H1 (cell line): ENCODE results near the gene ATP8B3. TPM values are rescaled to one million over a fixed set of nuclear protein-coding genes. Genes with fewer than 3 reads are reported as not detected.

Source experiments
- CTCF ChIA-PET: fragments of 300-600 bp; sonication (Branson Sonifier 250); formaldehyde crosslinking; loops from one replicate; lab custom pipeline; 2021; ENCODE audit not compliant: partially characterized antibody; lab: Charles Lee
- POLR2A ChIA-PET: fragments of 300-600 bp; sonication (Branson Sonifier 250); formaldehyde crosslinking; loops from one replicate; lab custom pipeline; 2021; ENCODE audit warnings: inconsistent platforms; ENCODE audit not compliant: partially characterized antibody; lab: Charles Lee
- DNase-seq, 2 experiments: peaks; one replicate each; pipeline versions ENCODE4 v3.0.0 to v3.0.0-alpha.2; 2010 to 2022; ENCODE audit warnings: low spot score in 2 of 2, low read depth in 1 of 2, mixed read lengths in 1 of 2
- FAIRE-seq: peaks from 2 replicates; lab custom pipeline; 2011; peaks lifted over from hg19 to GRCh38; lab: Jason Lieb, UNC
- H2AFZ ChIP-seq: 2 replicates; pipeline ENCODE4 v1.8.1; 2012; ENCODE audit warnings: low read length, inconsistent platforms
- H2AK5ac ChIP-seq: 2 replicates; pipeline ENCODE4 v1.6.1; 2013; ENCODE audit warnings: low read depth, low read length
- H2BK120ac ChIP-seq: replicated peaks from 2 replicates; pipeline ENCODE3; 2013; ENCODE audit warnings: low read depth, low read length, inconsistent platforms
- H2BK12ac ChIP-seq: 2 replicates; pipeline ENCODE4 v1.6.1; 2013; ENCODE audit warnings: low read depth, low read length
- H2BK15ac ChIP-seq: 2 replicates; pipeline ENCODE4 v1.6.1; 2013; ENCODE audit warnings: low read length
- H2BK20ac ChIP-seq: 2 replicates; pipeline ENCODE4 v1.6.1; 2013; ENCODE audit warnings: low read length
- H2BK5ac ChIP-seq: 2 replicates; pipeline ENCODE4 v1.6.1; 2013; ENCODE audit warnings: low read depth, low read length
- H3K14ac ChIP-seq: 2 replicates; pipeline ENCODE4 v1.6.1; 2013; ENCODE audit warnings: inconsistent platforms; ENCODE audit not compliant: insufficient read length
- H3K18ac ChIP-seq: 2 replicates; pipeline ENCODE4 v1.6.1; 2013; ENCODE audit warnings: low read length; ENCODE audit errors: extremely low read depth
- H3K23ac ChIP-seq: 2 replicates; pipeline ENCODE4 v1.6.1; 2013; ENCODE audit warnings: inconsistent platforms; ENCODE audit not compliant: insufficient read length
- H3K23me2 ChIP-seq: 2 replicates; pipeline ENCODE4 v1.6.1; 2013; ENCODE audit warnings: low read depth, low read length
- H3K27ac ChIP-seq: 2 replicates; pipeline ENCODE4 v1.6.1; 2011; ENCODE audit warnings: low read depth, low read length, inconsistent platforms
- H3K27me3 ChIP-seq, 4 experiments: replicated peaks in 1 of 4; 1 replicate in 1 of 4; 2 replicates in 3 of 4; pipeline versions ENCODE4 v1.6.1 to v1.8.1; 2011 to 2013; ENCODE audit warnings: low read length in 3 of 4, mild to moderate bottlenecking in 3 of 4, inconsistent platforms in 2 of 4, mixed read lengths in 2 of 4, moderate library complexity in 1 of 4; ENCODE audit not compliant: control insufficient read depth in 3 of 4, insufficient read depth in 3 of 4; ENCODE audit errors: extremely low read depth in 1 of 4
- H3K36me3 ChIP-seq, 4 experiments: 2 replicates each; pipeline versions ENCODE4 v1.6.1 to v1.8.1; 2011 to 2013; ENCODE audit warnings: mild to moderate bottlenecking in 4 of 4, low read length in 3 of 4, moderate library complexity in 2 of 4, control low read depth in 1 of 4, inconsistent platforms in 1 of 4; ENCODE audit not compliant: insufficient read depth in 4 of 4, control insufficient read depth in 2 of 4
- H3K4ac ChIP-seq: replicated peaks from 2 replicates; pipeline ENCODE3; 2013; ENCODE audit warnings: low read length, low read depth, mixed read lengths, inconsistent platforms; ENCODE audit not compliant: insufficient read length
- H3K4me1 ChIP-seq, 4 experiments: replicated peaks in 1 of 4; 1 replicate in 1 of 4; 2 replicates in 3 of 4; pipeline versions ENCODE4 v1.6.1 to v1.8.1; 2011 to 2013; ENCODE audit warnings: low read length in 3 of 4, inconsistent platforms in 2 of 4, mixed read lengths in 1 of 4; ENCODE audit not compliant: insufficient read depth in 4 of 4, control insufficient read depth in 3 of 4
- H3K4me2 ChIP-seq, 2 experiments: 2 replicates each; pipeline versions ENCODE4 v1.6.1 to v1.8.1; 2011 to 2013; ENCODE audit warnings: low read depth in 2 of 2, low read length in 2 of 2, control low read depth in 1 of 2, inconsistent platforms in 1 of 2, mild to moderate bottlenecking in 1 of 2; ENCODE audit not compliant: insufficient read depth in 1 of 2
- H3K4me3 ChIP-seq, 4 experiments: fragments of 200-600, 300-600 bp in 1 of 4; sonication (generic), shearing (Covaris generic), sonication (Bioruptor Twin) in 1 of 4; 2 replicates each; pipeline versions ENCODE4 v1.5.1 to v1.8.1; 2011 to 2016; ENCODE audit warnings: low read length in 4 of 4, low read depth in 3 of 4, control low read depth in 2 of 4, inconsistent platforms in 2 of 4, mild to moderate bottlenecking in 2 of 4, mixed read lengths in 1 of 4, moderate library complexity in 1 of 4; ENCODE audit not compliant: insufficient read depth in 2 of 4; ENCODE audit errors: extremely low read depth in 1 of 4
- H3K56ac ChIP-seq: replicated peaks from 2 replicates; pipeline ENCODE3; 2013; ENCODE audit warnings: low read depth, mild to moderate bottlenecking, mixed read lengths, low read length, inconsistent platforms; ENCODE audit not compliant: insufficient read length
- H3K79me1 ChIP-seq: 2 replicates; pipeline ENCODE4 v1.6.1; 2013; ENCODE audit warnings: low read depth, low read length, control low read depth
- H3K79me2 ChIP-seq, 2 experiments: 2 replicates each; pipeline versions ENCODE4 v1.6.1 to v1.8.1; 2012 to 2013; ENCODE audit warnings: low read length in 2 of 2, mild to moderate bottlenecking in 2 of 2, inconsistent platforms in 1 of 2; ENCODE audit not compliant: insufficient read depth in 2 of 2, control insufficient read depth in 1 of 2
- H3K9ac ChIP-seq, 4 experiments: replicated peaks in 1 of 4; 1 replicate in 1 of 4; 2 replicates in 3 of 4; pipeline versions ENCODE4 v1.6.1 to v1.8.1; 2011 to 2013; ENCODE audit warnings: low read depth in 3 of 4, low read length in 3 of 4, control low read depth in 2 of 4, mild to moderate bottlenecking in 2 of 4, moderate library complexity in 2 of 4, inconsistent platforms in 1 of 4; ENCODE audit errors: extremely low read depth in 1 of 4
- H3K9me3 ChIP-seq, 2 experiments: 2 replicates each; pipeline versions ENCODE4 v1.6.1 to v1.8.1; 2012 to 2013; ENCODE audit warnings: mild to moderate bottlenecking in 2 of 2, moderate library complexity in 2 of 2, control low read depth in 1 of 2, inconsistent platforms in 1 of 2, low read depth in 1 of 2, low read length in 1 of 2, mixed read lengths in 1 of 2; ENCODE audit not compliant: insufficient read depth in 2 of 2
- H4K20me1 ChIP-seq, 2 experiments: replicated peaks in 1 of 2; 2 replicates each; pipeline versions ENCODE3 to v1.8.1; 2011 to 2013; ENCODE audit warnings: inconsistent platforms in 2 of 2, low read length in 2 of 2, mild to moderate bottlenecking in 1 of 2; ENCODE audit not compliant: insufficient read depth in 2 of 2, control insufficient read depth in 1 of 2
- H4K5ac ChIP-seq: 2 replicates; pipeline ENCODE4 v1.6.1; 2013; ENCODE audit warnings: low read length, low read depth, mixed read lengths, inconsistent platforms; ENCODE audit not compliant: insufficient read length
- H4K8ac ChIP-seq: 2 replicates; pipeline ENCODE4 v1.8.0; 2013; ENCODE audit warnings: mild to moderate bottlenecking, moderate library complexity, low read length, inconsistent platforms; ENCODE audit not compliant: insufficient read depth; ENCODE audit errors: extremely low read depth
- H4K91ac ChIP-seq: replicated peaks from 2 replicates; pipeline ENCODE3; 2013; ENCODE audit warnings: low read length, mixed read lengths, inconsistent platforms; ENCODE audit not compliant: insufficient read length
- ATF3 ChIP-seq: IDR thresholded peaks from 2 replicates; pipeline ENCODE4 v1.6.1; 2011; ENCODE audit warnings: low read depth, mild to moderate bottlenecking, low read length; ENCODE audit not compliant: insufficient read depth
- BRCA1 ChIP-seq: IDR thresholded peaks from 2 replicates; pipeline ENCODE4 v1.6.1; 2012; ENCODE audit warnings: low read depth, low read length, improper control_type of control experiment
- NRF1 ChIP-seq: IDR thresholded peaks from 2 replicates; pipeline ENCODE4 v1.6.1; 2011; ENCODE audit warnings: mild to moderate bottlenecking, low read depth, low read length, improper control_type of control experiment
- POLR2A ChIP-seq, 2 experiments: IDR thresholded peaks; 1 replicate in 1 of 2; 2 replicates in 1 of 2; pipeline ENCODE4 v1.6.1; 2011; ENCODE audit warnings: low read depth in 2 of 2, low read length in 2 of 2, mild to moderate bottlenecking in 2 of 2; ENCODE audit errors: control extremely low read depth in 1 of 2
- SIX5 ChIP-seq: IDR thresholded peaks from 2 replicates; pipeline ENCODE4 v1.6.1; 2011; ENCODE audit warnings: mild to moderate bottlenecking, low read depth, low read length
- SP1 ChIP-seq: IDR thresholded peaks from 2 replicates; pipeline ENCODE4 v1.6.1; 2011; ENCODE audit warnings: low read depth, low read length
- SRF ChIP-seq: IDR thresholded peaks from 2 replicates; pipeline ENCODE4 v1.6.1; 2011; ENCODE audit warnings: mild to moderate bottlenecking, low read depth, low read length, moderate library complexity
- YY1 ChIP-seq: IDR thresholded peaks from 2 replicates; pipeline ENCODE4 v1.6.1; 2011; ENCODE audit warnings: low read depth, mild to moderate bottlenecking, low read length
- WGBS, 2 experiments: shearing (Covaris generic) in 1 of 2; methylation state at CpG; one replicate each; pipeline versions ENCODE4 v1.1.6 to v1.1.7; 2013 to 2015; ENCODE audit warnings: low lambda C conversion rate in 2 of 2, mixed read lengths in 2 of 2, inconsistent platforms in 1 of 2, low coverage in 1 of 2, missing lambda C conversion rate in 1 of 2; ENCODE audit not compliant: insufficient replicate concordance in 2 of 2, insufficient coverage in 1 of 2, insufficient read length in 1 of 2; ENCODE audit errors: extremely low coverage in 1 of 2, missing lambda C conversion rate in 1 of 2; 5-methylcytosine and 5-hydroxymethylcytosine counted together
- polyA plus RNA-seq, 7 experiments: library from polyadenylated mRNA; depleted of rRNA in 3 of 7; stranded (reverse) in 5 of 7; unstranded in 2 of 7; fragments of >200 nt in 5 of 7; fragments of 200-250 nt in 2 of 7; gene quantifications; 1 replicate in 5 of 7; 2 replicates in 1 of 7; 4 replicates in 1 of 7; pipeline versions ENCODE4 v1.2.1 to v1.2.3, GENCODE V29; 2011 to 2013; ENCODE audit warnings: missing spikeins in 2 of 7, mixed read lengths in 2 of 7
- total RNA-seq: library from RNA; stranded (reverse); fragmentation: NEBNext Ultra II Directional; extraction: Animal tissue kit (Norgen Biotek cat#: 25700); gene quantifications from 2 replicates; pipeline ENCODE4 v1.2.1, GENCODE V29; 2021

Gene ATP8B3
- total and polyA plus RNA-seq, 2 of the 8 experiments (the other 6 are each of a cell fraction or from before 2014, with no cell fraction given), result 4.1 to 9.3 TPM

- Histone ChIP-seq H3K56ac (no peak overlapping the region), H3K14ac (no peak overlapping the region), H3K4me2 (no peak overlapping the region), H2AK5ac (no peak overlapping the region), H2BK120ac (no peak overlapping the region), H3K4me3 (no peak overlapping the region), H4K91ac (no peak overlapping the region), H2AFZ (no peak overlapping the region), H2BK12ac (no peak overlapping the region), H3K23me2 (peaks cover 2% of the 10 kb centered on the region; the same call in 1 of the 2 replicates), H2BK20ac (no peak overlapping the region), H3K27me3 (no peaks in the 10 kb centered on the region), H3K4ac (no peak overlapping the region), H3K9me3 (no peaks in the 10 kb centered on the region), H3K4me1 (peaks cover 0 to 8% (median 5%) of the 10 kb centered on the region in 4 experiments; a peak in 6 of 7 replicates), H4K20me1 (peaks cover 0 to 9% of the 10 kb centered on the region in 2 experiments), H4K8ac (no peak overlapping the region), H3K36me3 (peaks cover 6 to 39% (median 9%) of the 10 kb centered on the region in 4 experiments; a peak in 7 of 8 replicates), H3K27ac (no peak overlapping the region), H4K5ac (no peak overlapping the region), H3K18ac (no peak overlapping the region), H3K79me2 (no peaks in the 10 kb centered on the region), H2BK15ac (no peak overlapping the region), H3K9ac (no peak overlapping the region), H3K23ac (no peak overlapping the region), H3K79me1 (no peaks in the 10 kb centered on the region), H2BK5ac (no peak overlapping the region)
- WGBS, 2 experiments, result 95% methylated on average over 13 of the region's 19 CpGs; no CpG with 5 or more reads in 1 of the 2 experiments
- no peak for FAIRE-seq
- POLR2A ChIA-PET, result interaction anchor here (1.0 kb wide), 1 partner anchor 231 kb away, joined by 3 read pairs; no protein-coding TSS in a partner anchor
- DNase-seq, result no peak
- CTCF ChIA-PET, result interaction anchor here (0.6 to 16.5 kb wide), 6 partner anchors 8 to 240 kb away, joined by 3 to 228 read pairs (median 4); no protein-coding TSS in a partner anchor
- TF ChIP-seq ATF3 (no peak), YY1 (no peak), NRF1 (no peak), SP1 (no peak), POLR2A (IDR thresholded peaks at IDR 0.05; ENCODE audit: control extremely low read depth in 1 of 2, low read depth in 2 of 2, low read length in 2 of 2) (no peak), SRF (no peak), SIX5 (no peak), BRCA1 (no peak)
Measured at GRCh38 chr19:1822210-1822609, 10.1 kb upstream of the ATP8B3 start.
